AG04450 (cell line): Measurements from ENCODE around the gene TIMM50. TPM values are rescaled to one million over a fixed set of nuclear protein-coding genes. Genes with fewer than 3 reads are reported as not detected.
"Not testable (repeated sequence)": the region's sequence is repeated elsewhere in the genome, so short reads cannot be mapped to it uniquely, and the experiment has no call there.

Experiments
- CTCF ChIA-PET: fragments of 300-600, 350-600 bp; formaldehyde crosslinking; extraction: SDS; loops from one replicate; lab custom pipeline; 2022; ENCODE audit warnings: antibody characterized with exemption, inconsistent platforms; lab: Charles Lee
- POLR2A ChIA-PET: fragments of 350-600 bp; formaldehyde crosslinking; extraction: SDS; loops from one replicate; lab custom pipeline; 2021; ENCODE audit warnings: antibody characterized with exemption, inconsistent platforms; lab: Yijun Ruan, JAX
- DNase-seq: peaks from one replicate; pipeline ENCODE4 v3.0.0-alpha.2; 2011; ENCODE audit warnings: low read depth, low spot score
- H3K27ac ChIP-seq: one replicate; pipeline ENCODE4 v1.5.1; 2012; ENCODE audit warnings: low read depth, low read length, control low read depth
- H3K27me3 ChIP-seq: one replicate; pipeline ENCODE4 v1.6.0; 2012; ENCODE audit warnings: low read length; ENCODE audit not compliant: control insufficient read depth, insufficient read depth
- H3K4me3 ChIP-seq: 2 replicates; pipeline ENCODE4 v1.5.1; 2011; ENCODE audit warnings: mild to moderate bottlenecking, low read depth, low read length, control low read depth
- H3K9me3 ChIP-seq: 2 replicates; pipeline ENCODE4 v1.5.1; 2012; ENCODE audit warnings: low read length; ENCODE audit not compliant: control insufficient read depth, insufficient read depth
- polyA plus RNA-seq: library from polyadenylated mRNA; depleted of rRNA; stranded (reverse); fragments of >200 nt; gene quantifications from 2 replicates; pipeline ENCODE4 v1.2.3, GENCODE V29; 2011
- TF ChIP-seq, protein P1 (sequence below): IDR thresholded peaks from 2 replicates; pipeline ENCODE4 v1.5.1; 2011; ENCODE audit warnings: low read depth, low read length, control low read depth, inconsistent platforms

TIMM50 gene
- polyA plus RNA-seq, 1 experiment: 58.9 TPM

DNA sequence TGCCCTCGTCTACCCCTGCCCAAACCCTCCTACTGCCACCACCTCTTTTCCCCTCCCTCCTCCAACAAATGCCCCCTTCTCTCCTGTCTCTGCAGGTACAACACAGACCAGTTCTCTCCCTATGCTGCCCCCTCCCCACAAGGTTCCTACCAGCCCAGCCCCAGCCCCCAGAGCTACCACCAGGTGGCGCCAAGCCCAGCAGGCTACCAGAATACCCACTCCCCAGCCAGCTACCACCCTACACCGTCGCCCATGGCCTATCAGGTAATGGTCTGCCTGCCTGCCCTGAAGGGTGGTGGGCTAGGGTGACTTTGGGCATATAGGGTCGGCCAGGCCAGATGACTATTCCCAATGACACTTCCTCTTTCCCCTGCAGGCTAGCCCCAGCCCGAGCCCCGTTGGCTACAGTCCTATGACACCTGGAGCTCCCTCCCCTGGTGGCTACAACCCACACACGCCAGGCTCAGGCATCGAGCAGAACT, 6.5 kb upstream of the TIMM50 start:
- H3K27me3 ChIP-seq: no peaks in the 10 kb centered on the region
- H3K9me3 ChIP-seq: no peaks in the 10 kb centered on the region
- no peak for DNase-seq
- ChIA-PET CTCF (interaction anchor here (0.6 to 2.4 kb wide), 16 partner anchors 10 to 76 kb away, joined by 3 to 31 read pairs (median 5); partner anchors contain the start of genes EID2B, RPS16 and SUPT5H), POLR2A (interaction anchor here (0.5 kb wide), 1 partner anchor 10 kb away, joined by 6 read pairs; no protein-coding TSS in a partner anchor)
- no peak overlapping the region for H3K4me3 ChIP-seq
- TF ChIP-seq, protein P1, sequence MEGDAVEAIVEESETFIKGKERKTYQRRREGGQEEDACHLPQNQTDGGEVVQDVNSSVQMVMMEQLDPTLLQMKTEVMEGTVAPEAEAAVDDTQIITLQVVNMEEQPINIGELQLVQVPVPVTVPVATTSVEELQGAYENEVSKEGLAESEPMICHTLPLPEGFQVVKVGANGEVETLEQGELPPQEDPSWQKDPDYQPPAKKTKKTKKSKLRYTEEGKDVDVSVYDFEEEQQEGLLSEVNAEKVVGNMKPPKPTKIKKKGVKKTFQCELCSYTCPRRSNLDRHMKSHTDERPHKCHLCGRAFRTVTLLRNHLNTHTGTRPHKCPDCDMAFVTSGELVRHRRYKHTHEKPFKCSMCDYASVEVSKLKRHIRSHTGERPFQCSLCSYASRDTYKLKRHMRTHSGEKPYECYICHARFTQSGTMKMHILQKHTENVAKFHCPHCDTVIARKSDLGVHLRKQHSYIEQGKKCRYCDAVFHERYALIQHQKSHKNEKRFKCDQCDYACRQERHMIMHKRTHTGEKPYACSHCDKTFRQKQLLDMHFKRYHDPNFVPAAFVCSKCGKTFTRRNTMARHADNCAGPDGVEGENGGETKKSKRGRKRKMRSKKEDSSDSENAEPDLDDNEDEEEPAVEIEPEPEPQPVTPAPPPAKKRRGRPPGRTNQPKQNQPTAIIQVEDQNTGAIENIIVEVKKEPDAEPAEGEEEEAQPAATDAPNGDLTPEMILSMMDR: peak; percentile 83
- no peak overlapping the region for H3K27ac ChIP-seq

DNA sequence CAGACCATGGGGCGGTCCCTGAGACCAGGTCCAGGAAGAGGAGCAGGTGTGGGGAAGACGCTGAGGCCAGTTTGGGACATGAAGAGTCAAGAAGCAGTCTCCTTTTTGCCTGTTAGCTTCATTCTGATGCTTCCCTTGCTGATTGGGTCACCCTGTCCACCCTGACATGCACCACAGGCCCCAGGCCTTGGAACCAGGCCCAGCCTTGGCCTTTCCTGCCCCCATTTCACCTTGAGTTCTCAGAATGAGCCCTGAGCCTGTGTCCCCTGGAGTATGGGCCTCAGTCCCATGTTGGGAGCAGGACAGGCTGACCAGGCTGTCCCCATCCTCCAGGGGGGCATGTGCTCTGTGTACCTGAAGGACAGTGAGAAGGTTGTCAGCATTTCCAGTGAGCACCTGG, 4.9 kb upstream of the TIMM50 start:
- DNase-seq: no peak
- Histone ChIP-seq H3K27ac (no peak overlapping the region), H3K27me3 (no peaks in the 10 kb centered on the region), H3K9me3 (no peaks in the 10 kb centered on the region; the same call in 1 of the 2 replicates), H3K4me3 (no peak overlapping the region)
- CTCF ChIA-PET: interaction anchor here (0.6 to 2.4 kb wide), 8 partner anchors 11 to 746 kb away, joined by 3 to 31 read pairs (median 4); partner anchors contain the start of gene EID2B
- POLR2A ChIA-PET: interaction anchor here (0.6 kb wide), 1 partner anchor 10 kb away, joined by 6 read pairs; no protein-coding TSS in a partner anchor
- TF ChIP-seq, protein P1: no peak

DNA sequence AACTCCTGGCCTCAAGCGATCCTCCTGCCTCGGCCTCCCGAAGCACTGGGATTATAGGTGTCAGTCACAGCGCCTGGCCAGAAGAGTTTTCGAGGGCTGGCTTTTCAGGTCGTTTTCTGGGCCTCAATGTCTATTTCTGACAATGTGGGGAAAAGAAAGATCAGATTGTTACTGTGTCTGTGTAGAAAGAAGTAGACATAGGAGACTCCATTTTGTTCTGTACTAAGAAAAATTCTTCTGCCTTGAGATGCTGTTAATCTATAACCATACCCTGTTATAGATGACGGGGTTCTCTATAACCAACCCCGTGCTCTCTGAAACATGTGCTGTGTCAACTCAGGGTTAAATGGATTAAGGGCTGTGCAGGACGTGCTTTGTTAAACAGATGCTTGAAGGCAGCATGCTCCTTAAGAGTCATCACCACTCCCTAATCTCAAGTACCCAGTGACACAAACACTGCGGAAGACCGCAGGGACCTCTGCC, 1.3 kb upstream of the TIMM50 start:
- H3K4me3 ChIP-seq, H3K27me3 ChIP-seq, POLR2A ChIA-PET, CTCF ChIA-PET, DNase-seq, H3K9me3 ChIP-seq, H3K27ac ChIP-seq: not testable (repeated sequence)

DNA sequence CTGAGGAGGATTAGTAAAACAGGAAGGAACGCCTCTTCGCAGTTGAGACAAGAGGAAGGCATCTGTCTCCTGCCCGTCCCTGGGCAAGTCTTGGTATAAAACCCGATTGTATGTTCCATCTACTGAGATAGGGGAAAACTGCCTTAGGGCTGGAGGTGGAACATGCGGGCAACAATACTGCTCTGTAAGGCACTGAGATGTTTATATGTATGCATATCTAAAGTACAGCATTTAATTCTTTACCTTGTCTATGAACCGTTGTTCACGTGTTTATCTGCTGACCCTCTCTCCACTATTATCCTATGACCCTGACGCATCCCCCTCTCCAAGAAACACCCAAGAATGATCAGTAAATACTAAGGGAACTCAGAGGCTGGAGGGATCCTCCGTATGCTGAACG, 722 bp upstream of the TIMM50 start:
- peak overlapping the region; percentile 31 for H3K27ac ChIP-seq
- H3K9me3 ChIP-seq: no peaks in the 10 kb centered on the region; the same call in 1 of the 2 replicates
- ChIA-PET POLR2A (interaction anchor here (0.6 to 1.0 kb wide), 5 partner anchors 15 to 78 kb away, joined by 3 to 7 read pairs (median 3); partner anchors contain the start of genes EID2B and RPS16), CTCF (interaction anchor here (0.9 to 1.2 kb wide), 4 partner anchors 23 to 53 kb away, joined by 3 to 4 read pairs (median 4); partner anchors contain the start of gene EID2B)
- H3K27me3 ChIP-seq: no peaks in the 10 kb centered on the region
- TF ChIP-seq, protein P1: no peak
- H3K4me3 ChIP-seq: no peak overlapping the region
- no peak for DNase-seq

DNA sequence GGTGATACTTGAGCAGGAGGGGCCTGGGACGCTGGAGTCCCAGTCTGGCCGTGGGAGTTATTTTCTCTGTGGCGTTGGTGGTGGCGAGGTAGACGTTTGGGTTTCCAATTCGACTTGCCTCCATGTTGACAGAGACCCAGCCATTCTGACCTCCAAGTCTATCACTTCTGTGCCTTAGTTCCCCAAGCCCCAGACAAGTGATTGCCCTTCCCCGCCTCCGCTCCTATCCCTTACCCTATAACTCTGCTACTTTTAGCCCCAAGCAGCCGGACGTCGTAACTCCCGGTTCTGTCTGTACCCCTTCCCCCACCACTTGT, 549 bp downstream of the TIMM50 start:
- POLR2A ChIA-PET: interaction anchor here (0.6 to 1.0 kb wide), 8 partner anchors 13 to 77 kb away, joined by 3 to 7 read pairs (median 3); partner anchors contain the start of gene RPS16

More for the DNA sequence above, 549 bp downstream of the TIMM50 start:
- TF ChIP-seq, protein P1: no peak
- Histone ChIP-seq H3K9me3 (no peaks in the 10 kb centered on the region; the same call in 1 of the 2 replicates), H3K27me3 (no peaks in the 10 kb centered on the region), H3K4me3 (peak overlapping the region; percentile 100), H3K27ac (peak overlapping the region; percentile 78)
- no peak for DNase-seq
- CTCF ChIA-PET: interaction anchor here (1.0 to 1.2 kb wide), 3 partner anchors 22 to 41 kb away, joined by 4 read pairs; no protein-coding TSS in a partner anchor
